ENCODE measurements around the gene IGFALS. TPM values are rescaled to one million over a fixed set of nuclear protein-coding genes. Genes with fewer than 3 reads are reported as not detected.

IGFALS gene
- total RNA-seq, 1 donor from 2014 or later: not detected

Other genes starting within 250 kb of the IGFALS start
- 17.2 TPM for gene IFT140, start 181.6 kb downstream of the IGFALS start, total RNA-seq
- 5.2 TPM for gene CRAMP1, start 181.3 kb downstream of the IGFALS start, total RNA-seq
- gene JPT2, start 115.4 kb downstream of the IGFALS start, total RNA-seq: 22.4 TPM
- 28.7 TPM for gene MAPK8IP3, start 87.5 kb downstream of the IGFALS start, total RNA-seq
- gene NME3, start 22.2 kb downstream of the IGFALS start, total RNA-seq: 20.4 TPM
- 5.2 TPM for gene EME2, start 20.9 kb downstream of the IGFALS start, total RNA-seq
- 17.7 TPM for gene MRPS34, start 20.6 kb downstream of the IGFALS start, total RNA-seq
- 27.7 TPM for gene SPSB3, start 11.1 kb downstream of the IGFALS start, total RNA-seq
- gene NUBP2, start 10.7 kb downstream of the IGFALS start, total RNA-seq: 40.7 TPM
- 42.3 TPM for gene HAGH, start 33.1 kb upstream of the IGFALS start, total RNA-seq
- 23.0 TPM for gene FAHD1, start 33.5 kb upstream of the IGFALS start, total RNA-seq
- gene MEIOB, start 78.5 kb upstream of the IGFALS start, total RNA-seq: under 0.01 TPM
- gene HS3ST6, start 124.7 kb upstream of the IGFALS start, total RNA-seq: not detected
- 13.6 TPM for gene MSRB1, start 149.5 kb upstream of the IGFALS start, total RNA-seq
- gene RPL3L, start 161.0 kb upstream of the IGFALS start, total RNA-seq: 84.5 TPM
- gene NDUFB10, start 165.8 kb upstream of the IGFALS start, total RNA-seq: 130 TPM
- 3,178 TPM for gene RPS2, start 171.1 kb upstream of the IGFALS start, total RNA-seq
- gene RNF151, start 173.2 kb upstream of the IGFALS start, total RNA-seq: not detected
- gene TBL3, start 178.3 kb upstream of the IGFALS start, total RNA-seq: 18.8 TPM
- 1.6 TPM for gene NOXO1, start 187.8 kb upstream of the IGFALS start, total RNA-seq
- gene GFER, start 190.5 kb upstream of the IGFALS start, total RNA-seq: 4.7 TPM
- 0.52 TPM for gene SYNGR3, start 196.3 kb upstream of the IGFALS start, total RNA-seq
- 4.7 TPM for gene ZNF598, start 216.1 kb upstream of the IGFALS start, total RNA-seq
- gene NPW, start 226.1 kb upstream of the IGFALS start, total RNA-seq: not detected
- gene NHERF2, start 233.2 kb upstream of the IGFALS start, total RNA-seq: 15.1 TPM

Measured in skeletal muscle tissue (tissue), 1 donor.